ENCODE results near the gene PES1.

- TF ChIP-seq POLR2A (IDR thresholded peaks at IDR 0.05) (no peak), CTCF (IDR thresholded peaks at IDR 0.05) (no peak)
Observed at GRCh38 chr22:30582051-30582450, 9.7 kb downstream of the PES1 start.
